ENCODE results near the gene SERTAD3.
"Not testable (repeated sequence)": the region's sequence is repeated elsewhere in the genome, so short reads cannot be mapped to it uniquely, and the experiment has no call there.

Gene SERTAD3

GRCh38 chr19:40457953-40458596 is 13.9 kb upstream of the SERTAD3 start:
- no peak for FAIRE-seq

- FAIRE-seq: no peak
These were observed 12.9 kb upstream of the SERTAD3 start for GRCh38 chr19:40457048-40457447.

GRCh38 chr19:40453943-40454342 is 9.8 kb upstream of the SERTAD3 start:
- not testable (repeated sequence) for FAIRE-seq

- no peak for FAIRE-seq
These were observed 9.1 kb upstream of the SERTAD3 start for GRCh38 chr19:40453151-40453735.

GRCh38 chr19:40452016-40452415 is 7.9 kb upstream of the SERTAD3 start:
- FAIRE-seq: no peak

- no peak for FAIRE-seq
These were observed 6.5 kb upstream of the SERTAD3 start for GRCh38 chr19:40450664-40451063.

GRCh38 chr19:40449506-40449905 is 5.4 kb upstream of the SERTAD3 start:
- no peak for FAIRE-seq

- no peak for FAIRE-seq
These were observed 2.2 kb upstream of the SERTAD3 start for GRCh38 chr19:40446263-40446784.

GRCh38 chr19:40445780-40446262 is 1.7 kb upstream of the SERTAD3 start:
- no peak for FAIRE-seq

GRCh38 chr19:40444825-40445312 is 734 bp upstream of the SERTAD3 start:
- no peak for FAIRE-seq

GRCh38 chr19:40443131-40443999 is 770 bp downstream of the SERTAD3 start:
- FAIRE-seq: peak; percentile 95

- FAIRE-seq: no peak
These were observed 1.6 kb downstream of the SERTAD3 start for GRCh38 chr19:40442328-40443130.

- FAIRE-seq: no peak
These were observed 2.3 kb downstream of the SERTAD3 start for GRCh38 chr19:40441719-40442253.

GRCh38 chr19:40438284-40438683 is 5.9 kb downstream of the SERTAD3 start:
- FAIRE-seq: no peak

GRCh38 chr19:40433391-40434216 is 10.5 kb downstream of the SERTAD3 start:
- FAIRE-seq: no peak

- not testable (repeated sequence) for FAIRE-seq
These were observed 11.4 kb downstream of the SERTAD3 start for GRCh38 chr19:40432760-40433159.

GRCh38 chr19:40431698-40432097 is 12.4 kb downstream of the SERTAD3 start:
- no peak for FAIRE-seq

GRCh38 chr19:40430242-40430641 is 13.9 kb downstream of the SERTAD3 start:
- FAIRE-seq: not testable (repeated sequence)

- FAIRE-seq: not testable (repeated sequence)
These were observed 15.9 kb downstream of the SERTAD3 start for GRCh38 chr19:40428197-40428596.

GRCh38 chr19:40425450-40426287 is 18.5 kb downstream of the SERTAD3 start, which contains the start of gene SERTAD1:
SERTAD1 (minus strand) TSS chr19:40425992; CDS start chr19:40423546, 2,446 bp downstream.
- peak; percentile 98 for FAIRE-seq

Data from endometrium (tissue), 2 donors.